Endothelial cell of umbilical vein (primary cell): ENCODE results near the gene DENND5B. TPM values are rescaled to one million over a fixed set of nuclear protein-coding genes. Genes with fewer than 3 reads are reported as not detected.

Experiments used
- BruUV-seq: library from RNA; stranded (reverse); fragments of 400-500 nt; replicated peaks from 2 replicates; lab custom pipeline; 2021; lab: Mats Ljungman, UMichigan
- CTCF ChIA-PET: fragments of 300-600, 350-600 bp; sonication (Branson Sonifier 250); formaldehyde crosslinking; loops from one replicate; lab custom pipeline; 2021; ENCODE audit warnings: antibody characterized with exemption, inconsistent platforms; lab: Charles Lee
- POLR2A ChIA-PET: fragments of 300-600, 350-600 bp; sonication (Branson Sonifier 250); formaldehyde crosslinking; loops from one replicate; lab custom pipeline; 2021; ENCODE audit warnings: antibody characterized with exemption, inconsistent platforms; lab: Charles Lee
- DNase-seq: peaks from one replicate; pipeline ENCODE4 v3.0.0-alpha.2; 2011; ENCODE audit warnings: low read depth, low spot score
- FAIRE-seq: peaks from 2 replicates; lab custom pipeline; 2011; peaks lifted over from hg19 to GRCh38; lab: Jason Lieb, UNC
- H2AFZ ChIP-seq: 2 replicates; pipeline ENCODE4 v1.6.0; 2012; ENCODE audit warnings: low read depth, low read length, control low read depth, inconsistent platforms
- H3K27ac ChIP-seq: 2 replicates; pipeline ENCODE4 v1.5.1; 2011; ENCODE audit warnings: low read depth, mild to moderate bottlenecking, control low read depth, low read length, moderate library complexity; ENCODE audit not compliant: insufficient read depth
- H3K27me3 ChIP-seq, 2 experiments: 2 replicates each; pipeline versions ENCODE4 v1.6.0 to v1.6.1; 2011; ENCODE audit warnings: low read length in 2 of 2, mixed read lengths in 1 of 2; ENCODE audit not compliant: control insufficient read depth in 2 of 2, insufficient read depth in 2 of 2
- H3K36me3 ChIP-seq, 2 experiments: 2 replicates in 1 of 2; 3 replicates in 1 of 2; pipeline ENCODE4 v1.5.1; 2011; ENCODE audit warnings: low read length in 2 of 2, mild to moderate bottlenecking in 1 of 2, moderate library complexity in 1 of 2; ENCODE audit not compliant: control insufficient read depth in 2 of 2, insufficient read depth in 2 of 2; ENCODE audit errors: extremely low read depth in 1 of 2
- H3K4me1 ChIP-seq: 3 replicates; pipeline ENCODE4 v1.5.1; 2011; ENCODE audit warnings: mild to moderate bottlenecking, low read length; ENCODE audit not compliant: control insufficient read depth, insufficient read depth; ENCODE audit errors: extremely low read depth
- H3K4me2 ChIP-seq: 2 replicates; pipeline ENCODE4 v1.6.1; 2011; ENCODE audit warnings: low read length, control low read depth, mixed read lengths; ENCODE audit not compliant: insufficient read depth
- H3K4me3 ChIP-seq, 3 experiments: fragments of 200-600 bp in 1 of 3; sonication (generic), shearing (Covaris generic) in 1 of 3; replicated peaks in 1 of 3; 2 replicates each; pipeline ENCODE4 v1.5.1; 2011 to 2016; ENCODE audit warnings: control low read depth in 3 of 3, low read length in 3 of 3, mild to moderate bottlenecking in 2 of 3, inconsistent platforms in 1 of 3, low read depth in 1 of 3, moderate library complexity in 1 of 3; ENCODE audit not compliant: insufficient read depth in 1 of 3
- H3K79me2 ChIP-seq: 2 replicates; pipeline ENCODE4 v1.6.0; 2012; ENCODE audit warnings: low read length, inconsistent platforms; ENCODE audit not compliant: control insufficient read depth, insufficient read depth
- H3K9ac ChIP-seq: replicated peaks from 2 replicates; pipeline ENCODE3; 2011; ENCODE audit warnings: low read length, control low read depth; ENCODE audit not compliant: insufficient read depth; ENCODE audit errors: extremely low read depth
- H3K9me1 ChIP-seq: replicated peaks from 3 replicates; pipeline ENCODE4 v1.6.0; 2011; ENCODE audit warnings: mild to moderate bottlenecking, low read length; ENCODE audit not compliant: control insufficient read depth, insufficient read depth; ENCODE audit errors: extremely low read depth
- H3K9me3 ChIP-seq: replicated peaks from 2 replicates; pipeline ENCODE4 v1.5.1; 2012; ENCODE audit warnings: low read length, inconsistent platforms; ENCODE audit not compliant: control insufficient read depth, insufficient read depth
- H4K20me1 ChIP-seq: replicated peaks from 2 replicates; pipeline ENCODE3; 2011; ENCODE audit warnings: mild to moderate bottlenecking, low read length; ENCODE audit not compliant: control insufficient read depth, insufficient read depth; ENCODE audit errors: extremely low read depth
- EZH2 ChIP-seq: IDR thresholded peaks from 2 replicates; pipeline ENCODE4 v1.6.1; 2012; ENCODE audit warnings: borderline replicate concordance, low read depth, mild to moderate bottlenecking, moderate library complexity, low read length, inconsistent platforms; ENCODE audit not compliant: severe bottlenecking
- GATA2 ChIP-seq: IDR thresholded peaks from 2 replicates; pipeline ENCODE4 v1.7.0; 2011; ENCODE audit warnings: low read depth, mild to moderate bottlenecking, moderate library complexity, mixed read lengths, low read length; ENCODE audit not compliant: insufficient read length, insufficient read depth
- JUN ChIP-seq: IDR thresholded peaks from 2 replicates; pipeline ENCODE4 v1.6.1; 2011; ENCODE audit warnings: borderline replicate concordance, low read depth; ENCODE audit not compliant: insufficient read length, insufficient read depth
- MYC ChIP-seq: IDR thresholded peaks from one replicate; pipeline ENCODE4 v1.6.1; 2011; ENCODE audit warnings: mild to moderate bottlenecking, low read depth, low read length
- POLR2A ChIP-seq: IDR thresholded peaks from 2 replicates; pipeline ENCODE4 v1.6.1; 2012; ENCODE audit warnings: low read depth, mild to moderate bottlenecking, control low read depth, low read length
- POLR2AphosphoS5 ChIP-seq: IDR thresholded peaks from 2 replicates; pipeline ENCODE4 v1.6.1; 2012; ENCODE audit warnings: low read depth, mild to moderate bottlenecking, control low read depth, low read length, moderate library complexity; ENCODE audit not compliant: insufficient read depth
- dilution Hi-C: fragments of 300-500 bp; cut with MboI; formaldehyde crosslinking; loops from one replicate; pipeline ENCODE4 v1.15.0; 2019; ENCODE audit warnings: low sequenced_read_pairs; ENCODE audit not compliant: extremely low pct_ligation_motif_present
- intact Hi-C: fragments of 100-400 bp; cut with micrococcal nuclease; formaldehyde crosslinking; loops from one replicate; pipeline ENCODE4 v1.10.0; 2022
- polyA plus RNA-seq, 4 experiments: library from polyadenylated mRNA; depleted of rRNA in 3 of 4; stranded (reverse) in 3 of 4; unstranded in 1 of 4; fragments of >200 nt; gene quantifications; 2 replicates each; pipeline versions ENCODE4 v1.2.1 to v1.2.3, GENCODE V29; 2011 to 2012; ENCODE audit warnings: missing spikeins in 1 of 4
- total RNA-seq: library from RNA; stranded (reverse); gene quantifications from 2 replicates; pipeline ENCODE4 v1.2.3, GENCODE V29; 2021
- TF ChIP-seq, protein P1 (sequence below): IDR thresholded peaks from 2 replicates; pipeline ENCODE4 v1.6.1; 2011; ENCODE audit not compliant: insufficient read depth, insufficient read length
- TF ChIP-seq, protein P2 (sequence below), 2 donors: IDR thresholded peaks; 1 replicate in 1 of 2; 2 replicates in 1 of 2; pipeline ENCODE4 v1.5.1; 2011; ENCODE audit warnings: low read length in 2 of 2, mild to moderate bottlenecking in 2 of 2, moderate library complexity in 2 of 2, control low read depth in 1 of 2, inconsistent platforms in 1 of 2, low read depth in 1 of 2; ENCODE audit not compliant: insufficient read depth in 1 of 2; ENCODE audit errors: extremely low read depth in 1 of 2

DENND5B gene
- total and polyA plus RNA-seq, 2 donors (not counting 3 experiments of a cell fraction or from before 2014, with no cell fraction given): 10.3 to 18.3 TPM

DNA sequence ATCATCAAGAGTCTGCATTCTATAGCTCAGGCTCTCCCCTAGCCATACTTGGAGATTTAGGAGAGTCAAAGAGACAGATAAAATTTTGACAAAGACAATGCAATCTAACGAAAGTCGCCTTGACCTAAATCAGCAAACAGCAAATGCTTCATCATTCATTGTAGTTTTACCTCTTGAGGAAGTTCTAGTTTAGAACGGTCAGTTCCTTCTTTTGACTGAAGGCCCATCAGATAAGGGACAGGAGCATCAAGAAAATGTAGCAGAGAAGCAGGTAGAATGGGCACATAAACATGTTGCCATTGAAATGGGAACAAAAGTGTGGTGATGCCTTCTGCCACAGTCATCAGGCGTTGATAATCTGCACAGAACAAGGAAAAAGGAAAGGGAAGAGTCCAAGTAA is 130.9 kb downstream of the DENND5B start:
- Histone ChIP-seq H3K9ac (no peak overlapping the region), H3K4me3 (no peak overlapping the region), H3K9me1 (no peaks in the 10 kb centered on the region), H3K27ac (no peak overlapping the region), H3K4me1 (no peaks in the 10 kb centered on the region), H3K9me3 (no peaks in the 10 kb centered on the region), H3K36me3 (no peaks in the 10 kb centered on the region), H3K79me2 (no peaks in the 10 kb centered on the region), H3K27me3 (no peaks in the 10 kb centered on the region), H4K20me1 (no peaks in the 10 kb centered on the region), H2AFZ (no peak overlapping the region), H3K4me2 (no peak overlapping the region)
- dilution Hi-C loops (no loop called here), intact Hi-C loops (no loop called here)
- peak; percentile 42 for FAIRE-seq
- POLR2A ChIA-PET: no interaction called here
- DNase-seq: no peak
- BruUV-seq: no TSS peak
- TF ChIP-seq MYC: no peak
- CTCF ChIA-PET: interaction anchor here (1.5 kb wide), 1 partner anchor 8 kb away, joined by 4 read pairs; no protein-coding TSS in a partner anchor

DNA sequence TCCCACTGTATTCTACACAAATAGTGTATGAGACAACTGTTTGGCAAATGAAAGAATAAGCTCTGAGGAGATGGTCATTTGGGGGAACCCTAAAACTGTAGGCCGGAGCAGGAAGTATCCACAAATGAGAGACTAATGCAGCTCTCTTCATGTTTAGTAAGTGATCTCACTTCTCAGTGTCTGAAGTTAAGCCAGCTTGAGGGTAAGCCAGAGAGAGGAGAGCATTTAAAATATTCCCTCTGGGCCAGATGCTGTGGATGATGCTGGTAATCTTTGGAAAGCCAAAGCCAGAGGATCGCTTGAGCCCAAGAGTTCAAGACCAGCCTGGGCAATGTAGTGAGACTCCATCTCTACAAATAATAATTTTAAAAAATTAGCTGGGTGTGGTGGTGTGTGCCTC is 134.4 kb downstream of the DENND5B start:
- POLR2A ChIA-PET: no interaction called here
- H3K36me3 ChIP-seq: peaks cover 0 to 2% of the 10 kb centered on the region in 2 experiments
- no peak for DNase-seq
- no peaks in the 10 kb centered on the region for H3K79me2 ChIP-seq
- no peak overlapping the region for H3K9ac ChIP-seq
- H3K27ac ChIP-seq: no peak overlapping the region
- FAIRE-seq: no peak
- intact Hi-C loops: no loop called here
- H3K4me3 ChIP-seq: no peak overlapping the region
- no peaks in the 10 kb centered on the region for H3K9me3 ChIP-seq
- H3K4me1 ChIP-seq: no peaks in the 10 kb centered on the region
- TF ChIP-seq EZH2 (no peak), POLR2A (no peak), POLR2AphosphoS5 (no peak), GATA2 (no peak), JUN (no peak)
- TF ChIP-seq, protein P1, sequence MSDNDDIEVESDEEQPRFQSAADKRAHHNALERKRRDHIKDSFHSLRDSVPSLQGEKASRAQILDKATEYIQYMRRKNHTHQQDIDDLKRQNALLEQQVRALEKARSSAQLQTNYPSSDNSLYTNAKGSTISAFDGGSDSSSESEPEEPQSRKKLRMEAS: no peak
- TF ChIP-seq, protein P2, sequence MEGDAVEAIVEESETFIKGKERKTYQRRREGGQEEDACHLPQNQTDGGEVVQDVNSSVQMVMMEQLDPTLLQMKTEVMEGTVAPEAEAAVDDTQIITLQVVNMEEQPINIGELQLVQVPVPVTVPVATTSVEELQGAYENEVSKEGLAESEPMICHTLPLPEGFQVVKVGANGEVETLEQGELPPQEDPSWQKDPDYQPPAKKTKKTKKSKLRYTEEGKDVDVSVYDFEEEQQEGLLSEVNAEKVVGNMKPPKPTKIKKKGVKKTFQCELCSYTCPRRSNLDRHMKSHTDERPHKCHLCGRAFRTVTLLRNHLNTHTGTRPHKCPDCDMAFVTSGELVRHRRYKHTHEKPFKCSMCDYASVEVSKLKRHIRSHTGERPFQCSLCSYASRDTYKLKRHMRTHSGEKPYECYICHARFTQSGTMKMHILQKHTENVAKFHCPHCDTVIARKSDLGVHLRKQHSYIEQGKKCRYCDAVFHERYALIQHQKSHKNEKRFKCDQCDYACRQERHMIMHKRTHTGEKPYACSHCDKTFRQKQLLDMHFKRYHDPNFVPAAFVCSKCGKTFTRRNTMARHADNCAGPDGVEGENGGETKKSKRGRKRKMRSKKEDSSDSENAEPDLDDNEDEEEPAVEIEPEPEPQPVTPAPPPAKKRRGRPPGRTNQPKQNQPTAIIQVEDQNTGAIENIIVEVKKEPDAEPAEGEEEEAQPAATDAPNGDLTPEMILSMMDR (IDR thresholded peaks at IDR 0.05; ENCODE audit: extremely low read depth in 1 of 2, insufficient read depth in 1 of 2, low read depth in 1 of 2, low read length in 2 of 2): no peak
- dilution Hi-C loops: no loop called here
- no peaks in the 10 kb centered on the region for H3K9me1 ChIP-seq
- no TSS peak for BruUV-seq
- no peaks in the 10 kb centered on the region for H4K20me1 ChIP-seq
- H2AFZ ChIP-seq: no peak overlapping the region
- H3K27me3 ChIP-seq: no peaks in the 10 kb centered on the region
- no peak overlapping the region for H3K4me2 ChIP-seq
- CTCF ChIA-PET: interaction anchor here (1.3 to 2.2 kb wide), 3 partner anchors 11 to 179 kb away, joined by 3 to 5 read pairs (median 3); no protein-coding TSS in a partner anchor
